Measurements from ENCODE around the gene DEDD2.

DNA sequence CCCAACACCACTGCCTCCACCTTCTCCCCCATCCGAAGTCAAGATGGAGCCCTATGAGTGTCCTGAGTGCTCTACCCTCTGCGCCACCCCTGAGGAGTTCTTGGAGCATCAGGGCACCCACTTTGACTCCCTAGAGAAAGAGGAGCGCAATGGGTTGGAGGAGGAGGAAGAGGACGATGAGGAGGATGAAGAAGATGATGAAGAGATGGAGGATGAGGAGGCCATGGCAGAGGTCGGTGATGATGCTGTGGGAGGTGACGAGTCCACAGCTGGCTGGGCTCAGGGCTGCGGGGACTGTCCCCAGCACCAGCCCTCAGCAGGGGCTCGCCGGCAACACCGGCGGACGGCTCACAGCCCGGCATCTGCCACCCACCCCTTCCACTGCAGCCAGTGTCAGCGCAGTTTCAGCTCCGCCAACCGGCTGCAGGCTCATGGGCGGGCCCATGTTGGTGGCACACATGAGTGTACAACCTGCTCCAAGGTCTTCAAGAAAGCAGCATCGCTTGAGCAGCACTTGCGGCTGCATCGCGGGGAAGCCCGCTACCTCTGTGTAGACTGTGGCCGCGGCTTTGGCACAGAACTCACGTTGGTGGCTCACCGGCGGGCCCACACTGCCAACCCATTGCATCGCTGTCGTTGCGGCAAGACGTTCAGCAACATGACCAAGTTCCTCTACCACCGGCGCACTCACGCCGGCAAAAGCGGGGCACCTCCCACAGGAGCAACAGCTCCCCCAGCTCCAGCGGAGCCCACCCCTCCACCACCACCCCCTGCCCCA lies 7.7 kb upstream of the DEDD2 start:
- TF ChIP-seq, protein P1, sequence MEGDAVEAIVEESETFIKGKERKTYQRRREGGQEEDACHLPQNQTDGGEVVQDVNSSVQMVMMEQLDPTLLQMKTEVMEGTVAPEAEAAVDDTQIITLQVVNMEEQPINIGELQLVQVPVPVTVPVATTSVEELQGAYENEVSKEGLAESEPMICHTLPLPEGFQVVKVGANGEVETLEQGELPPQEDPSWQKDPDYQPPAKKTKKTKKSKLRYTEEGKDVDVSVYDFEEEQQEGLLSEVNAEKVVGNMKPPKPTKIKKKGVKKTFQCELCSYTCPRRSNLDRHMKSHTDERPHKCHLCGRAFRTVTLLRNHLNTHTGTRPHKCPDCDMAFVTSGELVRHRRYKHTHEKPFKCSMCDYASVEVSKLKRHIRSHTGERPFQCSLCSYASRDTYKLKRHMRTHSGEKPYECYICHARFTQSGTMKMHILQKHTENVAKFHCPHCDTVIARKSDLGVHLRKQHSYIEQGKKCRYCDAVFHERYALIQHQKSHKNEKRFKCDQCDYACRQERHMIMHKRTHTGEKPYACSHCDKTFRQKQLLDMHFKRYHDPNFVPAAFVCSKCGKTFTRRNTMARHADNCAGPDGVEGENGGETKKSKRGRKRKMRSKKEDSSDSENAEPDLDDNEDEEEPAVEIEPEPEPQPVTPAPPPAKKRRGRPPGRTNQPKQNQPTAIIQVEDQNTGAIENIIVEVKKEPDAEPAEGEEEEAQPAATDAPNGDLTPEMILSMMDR (IDR thresholded peaks at IDR 0.05): no peak
- TF ChIP-seq POLR2A (IDR thresholded peaks at IDR 0.05) (no peak), POLR2AphosphoS5 (IDR thresholded peaks at IDR 0.05) (no peak)

All from upper lobe of left lung (tissue), 4 donors.